HG03066 (cell line): Measurements from ENCODE around the gene TRNAU1AP.
"Not testable (repeated sequence)": the region's sequence is repeated elsewhere in the genome, so short reads cannot be mapped to it uniquely, and the experiment has no call there.

Source experiments
- ATAC-seq: cut with Tn5 transposase; IDR thresholded peaks from one replicate; pipeline ENCODE4 v1.9.1; 2021; ENCODE audit warnings: low read depth; ENCODE audit not compliant: unreplicated experiment

The TRNAU1AP gene

GRCh38 chr1:28573564-28573963, 20.7 kb downstream of the TRNAU1AP start:
- ATAC-seq, result no peak

DNA sequence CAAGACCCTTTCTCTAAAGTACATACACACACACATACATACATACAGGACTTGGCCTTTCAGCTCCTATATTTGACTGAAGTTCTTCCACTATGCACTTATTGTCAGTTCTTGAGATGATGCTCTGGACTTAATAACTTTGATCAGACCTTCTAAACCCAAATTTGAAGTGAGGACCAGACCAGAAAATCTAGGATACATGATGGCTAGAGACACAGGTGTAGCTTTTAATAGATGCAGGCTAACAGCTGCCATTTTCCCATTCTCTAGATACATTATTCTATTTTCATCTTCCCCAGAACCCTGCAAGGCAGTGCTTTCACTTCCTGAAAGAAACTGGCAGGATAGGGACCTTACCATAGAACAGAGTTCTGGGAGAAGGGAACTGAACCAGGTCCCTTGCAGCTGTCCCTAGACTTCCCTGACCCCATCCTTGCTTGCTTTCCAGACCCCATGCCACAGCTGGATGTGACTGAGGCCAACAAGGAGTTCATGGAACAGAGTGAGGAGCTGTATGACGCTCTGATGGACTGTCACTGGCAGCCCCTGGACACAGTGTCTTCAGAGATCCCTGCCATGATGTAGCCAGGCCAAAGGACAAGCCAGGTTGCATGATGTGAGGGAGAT, 24.3 kb downstream of the TRNAU1AP start:
- no peak for ATAC-seq

DNA sequence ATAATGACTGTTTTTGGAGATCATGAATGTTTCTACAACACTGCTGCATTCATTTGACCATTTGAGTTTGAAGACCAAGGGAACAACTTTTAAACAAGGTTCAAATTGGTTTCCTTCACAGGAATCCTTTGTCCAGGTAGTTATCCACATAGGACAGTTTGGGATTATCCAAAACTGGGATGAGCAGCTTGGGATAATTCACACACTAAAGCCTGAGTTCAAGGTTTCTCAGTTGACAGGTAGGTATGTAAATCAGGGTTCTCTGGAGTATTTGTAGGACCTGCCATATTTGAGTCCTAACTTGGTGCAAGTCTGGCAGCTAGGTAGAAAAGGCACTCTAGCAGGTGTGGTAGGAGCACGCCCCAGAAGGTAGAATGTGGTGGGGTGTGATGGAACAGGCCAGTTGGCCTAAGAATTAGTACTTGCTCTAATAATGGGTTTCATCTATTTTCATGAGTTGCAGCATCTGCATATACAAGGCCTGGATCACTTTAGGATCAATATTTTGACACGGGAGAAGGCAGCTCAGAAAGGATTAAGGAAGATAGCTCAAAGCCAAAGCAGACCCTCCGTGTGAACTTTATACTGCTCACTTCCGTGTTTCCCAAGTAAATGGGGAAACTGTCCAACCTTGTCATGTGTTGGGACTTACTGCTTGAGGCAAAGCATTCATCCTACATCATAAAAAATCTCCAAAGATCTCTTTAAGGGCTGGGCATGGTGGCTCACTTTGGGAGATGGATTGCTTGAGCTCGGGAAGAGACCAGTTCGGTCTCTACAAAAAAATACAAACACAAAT, 25.1 kb downstream of the TRNAU1AP start:
- no peak for ATAC-seq

DNA sequence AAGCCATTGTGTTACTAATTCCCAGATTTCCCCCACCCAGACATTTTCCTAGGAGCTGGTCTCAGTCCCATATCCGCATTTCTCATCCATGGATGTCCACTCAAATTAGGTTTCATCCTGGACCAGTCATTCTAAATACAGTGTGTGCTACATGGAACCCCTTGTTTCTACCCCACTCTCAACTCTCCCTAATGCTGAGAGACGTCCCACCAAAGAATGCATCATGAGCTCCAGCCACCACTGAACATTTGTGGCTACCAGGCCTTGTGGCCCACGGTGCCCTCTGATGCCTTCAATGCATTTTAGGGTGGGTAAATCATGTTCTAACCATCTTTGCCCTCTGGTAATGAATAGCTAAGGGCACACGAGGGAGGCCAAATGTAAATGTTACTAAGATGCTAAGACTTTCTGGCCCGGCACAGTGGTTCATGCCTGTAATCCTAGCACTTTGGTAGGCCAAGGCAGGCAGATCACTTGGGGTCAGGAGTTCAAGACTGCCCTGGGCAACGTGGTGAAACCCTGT, 25.9 kb downstream of the TRNAU1AP start:
- no peak for ATAC-seq

DNA sequence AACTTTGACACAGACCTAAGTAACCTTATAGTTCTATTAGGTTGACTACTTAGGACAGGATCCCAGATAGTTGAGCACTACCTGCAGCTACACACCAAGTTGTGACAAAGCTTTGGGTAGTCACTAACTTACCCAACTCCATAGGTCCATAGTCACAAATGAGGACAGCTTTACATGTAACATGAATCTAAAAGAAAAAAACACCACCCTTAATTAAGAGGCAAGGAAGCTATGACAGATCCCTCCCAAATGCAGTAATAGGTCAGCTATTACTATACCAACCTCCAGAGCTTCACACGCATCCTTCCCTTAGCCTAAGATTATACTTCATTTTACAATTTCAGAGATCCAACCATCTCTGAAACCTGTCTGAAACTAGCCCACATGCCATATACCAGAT, 26.5 kb downstream of the TRNAU1AP start:
- no peak for ATAC-seq

GRCh38 chr1:28580722-28581530, 28.0 kb downstream of the TRNAU1AP start:
- ATAC-seq, result peak; percentile 31

GRCh38 chr1:28581531-28582247, 28.8 kb downstream of the TRNAU1AP start:
- ATAC-seq, result peak; percentile 65

GRCh38 chr1:28582248-28582615, 29.3 kb downstream of the TRNAU1AP start:
- ATAC-seq, result no peak

DNA sequence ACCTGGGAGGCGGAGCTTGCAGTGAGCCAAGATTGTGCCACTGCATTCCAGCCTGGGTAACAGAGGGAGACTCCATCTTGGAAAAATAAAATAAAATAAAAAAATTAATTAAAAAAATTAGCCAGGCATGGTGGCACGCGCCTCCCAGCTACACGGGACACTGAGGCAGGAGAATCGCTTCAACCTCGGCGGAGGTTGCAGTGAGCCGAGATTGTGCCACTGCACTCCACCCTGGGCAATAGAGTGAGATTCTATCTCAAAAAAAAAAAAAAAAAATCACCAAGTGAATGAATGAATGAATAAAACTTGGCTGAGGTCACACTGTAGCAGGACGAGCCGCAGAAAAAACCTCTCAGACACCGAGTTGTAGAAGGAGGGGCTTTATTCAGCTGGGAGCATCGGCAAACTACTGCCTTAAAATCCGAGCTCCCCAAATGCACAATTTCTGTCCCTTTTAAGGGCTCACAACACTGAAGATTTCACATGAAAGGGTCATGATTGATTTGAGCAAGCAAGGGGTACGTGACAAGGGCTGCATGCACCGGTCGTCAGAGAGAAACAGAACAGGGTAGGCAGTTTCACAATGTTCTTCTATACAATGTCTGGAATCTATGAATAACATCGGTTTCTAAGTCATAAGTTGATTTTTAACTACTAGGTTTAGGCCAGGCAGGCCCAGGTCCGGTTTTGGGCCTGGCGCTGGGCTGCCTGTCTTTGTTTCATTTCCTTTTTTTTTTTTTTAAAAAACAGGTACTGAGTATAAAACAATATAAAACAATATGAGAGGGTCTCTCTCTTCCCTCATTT, 33.9 kb downstream of the TRNAU1AP start:
- ATAC-seq, result not testable (repeated sequence)

GRCh38 chr1:28591708-28592320, 38.9 kb downstream of the TRNAU1AP start, which contains the start of gene RAB42:
RAB42 (plus strand) TSS chr1:28592265; CDS start chr1:28592512, 247 bp downstream.
- no peak for ATAC-seq

GRCh38 chr1:28592321-28593071, 39.6 kb downstream of the TRNAU1AP start:
- no peak for ATAC-seq

GRCh38 chr1:28593988-28594356, 41.1 kb downstream of the TRNAU1AP start:
- ATAC-seq, result not testable (repeated sequence)

- not testable (repeated sequence) for ATAC-seq
These were observed 42.0 kb downstream of the TRNAU1AP start for GRCh38 chr1:28594686-28595411.

DNA sequence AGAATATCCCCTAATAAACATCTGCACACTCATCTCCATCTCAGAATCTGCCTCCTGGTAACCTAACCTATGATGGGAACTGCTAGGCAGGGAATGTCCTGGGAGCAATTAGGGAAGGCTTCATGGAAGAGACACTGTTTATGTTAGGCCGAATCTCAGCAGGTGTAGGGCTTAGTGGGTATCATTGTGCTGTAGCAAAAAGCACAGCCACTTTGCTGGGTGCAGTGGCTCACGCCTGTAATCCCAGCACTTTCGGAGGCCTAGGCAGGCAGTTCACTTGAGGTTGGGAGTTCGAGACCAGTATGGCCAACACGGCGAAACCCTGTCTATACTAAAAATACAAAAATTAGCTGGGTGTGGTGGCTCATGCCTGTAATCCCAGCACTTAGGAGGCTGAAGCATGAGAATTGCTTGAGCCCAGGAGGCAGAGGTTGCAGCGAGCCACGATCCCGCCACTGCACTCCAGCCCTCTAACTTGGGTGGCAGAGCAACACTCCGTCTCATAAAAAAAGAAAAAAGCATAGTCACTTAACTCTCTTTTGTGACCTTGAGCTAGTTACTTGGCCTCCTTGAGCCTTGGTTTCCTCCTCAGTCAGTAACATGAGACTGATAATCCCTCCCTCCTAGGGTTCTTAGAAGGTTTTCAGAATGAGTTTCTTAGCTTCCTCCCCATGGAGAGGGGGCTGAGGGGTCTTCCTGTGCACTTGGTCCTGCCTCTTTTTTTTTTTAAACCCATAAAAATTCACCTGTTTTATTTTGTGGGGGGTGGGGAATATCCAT, 42.7 kb downstream of the TRNAU1AP start:
- ATAC-seq, result no peak

DNA sequence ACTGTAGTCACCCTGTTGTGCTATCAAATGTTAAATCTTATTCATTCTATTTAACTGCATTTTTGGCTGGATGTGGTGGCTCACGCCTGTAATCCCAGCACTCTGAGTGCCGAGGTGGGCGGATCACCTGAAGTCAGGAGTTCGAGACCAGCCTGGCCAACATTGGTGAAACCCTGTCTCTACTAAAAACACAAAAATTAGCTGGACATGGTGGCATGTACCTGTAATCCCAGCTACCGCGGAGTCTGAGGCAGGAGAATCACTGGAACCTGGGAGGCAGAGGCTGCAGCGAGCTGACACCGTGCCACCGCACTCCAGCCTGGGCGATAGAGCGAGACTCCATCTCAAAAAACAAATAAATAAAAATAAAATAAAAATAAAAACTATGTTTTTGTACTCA, 43.4 kb downstream of the TRNAU1AP start:
- ATAC-seq, result not testable (repeated sequence)

- no peak for ATAC-seq
These were observed 48.8 kb downstream of the TRNAU1AP start for GRCh38 chr1:28601696-28602095.
